ENCODE measurements around the gene SFXN1.
A peak's percentile ranks its signal among the peaks of the same experiment; 100 is the strongest.

SFXN1 gene

DNA sequence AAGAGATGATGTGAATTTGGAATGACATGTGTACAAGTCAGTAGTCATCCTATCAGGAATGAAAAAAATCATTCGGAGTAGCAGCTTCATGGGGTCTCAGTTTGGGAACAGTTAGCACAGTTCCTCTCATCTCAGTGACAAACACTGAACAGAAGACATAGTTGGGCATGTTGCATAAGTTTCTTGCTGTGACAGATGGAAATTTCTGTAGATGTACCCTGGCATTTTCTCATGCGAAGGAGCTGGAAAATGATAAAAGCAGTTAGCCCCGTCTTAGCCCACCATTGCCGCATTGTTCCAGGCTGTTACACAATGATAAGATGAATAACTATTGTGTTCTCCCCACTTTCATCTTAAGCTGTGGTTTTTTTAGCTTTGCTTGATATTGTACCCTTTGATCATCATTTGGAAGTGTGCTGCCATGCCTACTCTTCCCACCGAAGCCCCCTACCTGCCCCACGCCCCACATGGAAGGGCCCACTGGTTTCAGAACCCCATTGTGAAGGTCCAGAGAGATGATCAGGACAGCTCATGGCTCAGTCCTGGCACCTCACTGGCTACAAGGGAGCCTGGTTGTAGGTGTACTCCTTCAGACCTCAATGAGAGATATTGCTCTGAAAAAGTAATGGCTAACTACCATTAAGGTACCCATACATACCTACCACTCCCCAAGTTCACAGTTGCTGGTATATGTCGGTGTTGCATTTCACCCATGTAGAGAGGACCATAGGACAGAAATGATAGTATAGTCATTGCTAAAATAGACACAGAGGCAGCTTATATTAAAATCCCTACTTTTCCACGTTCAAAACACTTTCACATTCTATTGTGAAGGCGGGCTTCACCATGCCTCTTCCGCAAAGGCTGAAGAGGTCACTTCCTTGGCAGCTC, 38.8 kb downstream of the SFXN1 start:
- no peak overlapping the region for H3K27ac ChIP-seq
- TF ChIP-seq, protein P1, sequence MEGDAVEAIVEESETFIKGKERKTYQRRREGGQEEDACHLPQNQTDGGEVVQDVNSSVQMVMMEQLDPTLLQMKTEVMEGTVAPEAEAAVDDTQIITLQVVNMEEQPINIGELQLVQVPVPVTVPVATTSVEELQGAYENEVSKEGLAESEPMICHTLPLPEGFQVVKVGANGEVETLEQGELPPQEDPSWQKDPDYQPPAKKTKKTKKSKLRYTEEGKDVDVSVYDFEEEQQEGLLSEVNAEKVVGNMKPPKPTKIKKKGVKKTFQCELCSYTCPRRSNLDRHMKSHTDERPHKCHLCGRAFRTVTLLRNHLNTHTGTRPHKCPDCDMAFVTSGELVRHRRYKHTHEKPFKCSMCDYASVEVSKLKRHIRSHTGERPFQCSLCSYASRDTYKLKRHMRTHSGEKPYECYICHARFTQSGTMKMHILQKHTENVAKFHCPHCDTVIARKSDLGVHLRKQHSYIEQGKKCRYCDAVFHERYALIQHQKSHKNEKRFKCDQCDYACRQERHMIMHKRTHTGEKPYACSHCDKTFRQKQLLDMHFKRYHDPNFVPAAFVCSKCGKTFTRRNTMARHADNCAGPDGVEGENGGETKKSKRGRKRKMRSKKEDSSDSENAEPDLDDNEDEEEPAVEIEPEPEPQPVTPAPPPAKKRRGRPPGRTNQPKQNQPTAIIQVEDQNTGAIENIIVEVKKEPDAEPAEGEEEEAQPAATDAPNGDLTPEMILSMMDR (conservative IDR thresholded peaks at IDR 0.05; ENCODE audit: low read depth), result no peak
- DNase-seq (ENCODE audit: low spot score), result no peak
- POLR2A ChIA-PET (ENCODE audit: low non-redundant PET), result interaction anchor here (0.6 kb wide), 1 partner anchor 58 kb away, joined by 8 read pairs; no protein-coding TSS in a partner anchor
- CTCF ChIA-PET, result interaction anchor here (0.6 to 1.0 kb wide), 2 partner anchors 17 to 53 kb away, joined by 3 to 5 read pairs; no protein-coding TSS in a partner anchor

DNA sequence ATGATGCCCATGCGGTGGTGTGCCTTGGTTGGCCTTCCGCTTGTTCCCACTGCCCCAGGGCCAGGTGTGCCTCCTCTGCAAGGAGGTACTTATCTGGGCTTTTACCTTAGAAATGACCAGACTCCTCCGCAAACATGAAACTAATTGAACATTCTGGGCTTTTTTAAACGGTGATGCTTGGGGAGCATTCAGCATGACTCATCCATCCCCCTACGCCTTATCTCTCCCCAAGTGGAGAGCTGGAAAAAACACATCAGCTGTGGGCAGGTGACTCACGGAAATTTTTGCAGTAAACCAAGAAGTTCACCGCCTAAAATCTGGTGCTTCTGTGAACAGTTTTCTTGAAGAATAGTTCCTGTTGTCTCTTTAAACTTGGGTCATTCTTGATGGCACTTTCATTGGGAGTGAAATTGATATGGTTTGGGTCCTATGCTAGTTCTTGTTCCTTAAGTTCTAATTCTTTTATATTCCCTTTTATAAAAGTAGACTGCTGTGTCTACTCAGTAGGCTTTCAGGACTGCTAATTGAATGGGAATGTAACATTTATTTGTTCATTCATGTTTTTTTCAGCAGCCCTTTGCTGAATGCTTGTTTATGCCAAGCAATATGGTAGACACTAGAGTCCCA, 39.6 kb downstream of the SFXN1 start:
- TF ChIP-seq, protein P1 (conservative IDR thresholded peaks at IDR 0.05; ENCODE audit: low read depth), result no peak
- DNase-seq (ENCODE audit: low spot score), result peak; percentile 70
- ChIA-PET CTCF (no interaction called here), POLR2A (ENCODE audit: low non-redundant PET) (interaction anchor here (0.6 kb wide), 1 partner anchor 57 kb away, joined by 8 read pairs; no protein-coding TSS in a partner anchor)
- no peak overlapping the region for H3K27ac ChIP-seq

DNA sequence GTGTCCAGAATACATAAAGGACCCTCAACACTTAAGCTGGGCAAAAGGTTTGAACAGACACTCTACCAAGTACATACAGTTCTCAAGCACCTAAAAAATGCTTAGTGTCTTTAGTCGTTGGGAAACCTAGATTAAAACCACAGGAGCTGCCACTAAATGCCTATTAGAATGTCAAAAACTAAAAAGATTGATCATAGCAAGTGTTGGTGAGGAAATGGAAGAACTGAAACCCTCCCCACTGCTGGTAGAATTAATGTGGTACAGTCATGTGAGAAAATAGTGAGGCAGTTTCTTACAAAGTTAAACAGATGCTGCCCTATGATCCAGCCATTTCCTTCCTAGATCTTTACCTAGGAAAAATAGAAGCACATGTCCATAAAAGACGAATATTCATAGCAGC, 40.6 kb downstream of the SFXN1 start:
- H3K27ac ChIP-seq, result no peak overlapping the region
- no peak for DNase-seq (ENCODE audit: low spot score)
- ChIA-PET POLR2A (ENCODE audit: low non-redundant PET) (no interaction called here), CTCF (interaction anchor here (0.6 to 0.7 kb wide), 2 partner anchors 12 to 200 kb away, joined by 3 to 5 read pairs; no protein-coding TSS in a partner anchor)
- TF ChIP-seq, protein P1 (conservative IDR thresholded peaks at IDR 0.05; ENCODE audit: low read depth), result no peak

DNA sequence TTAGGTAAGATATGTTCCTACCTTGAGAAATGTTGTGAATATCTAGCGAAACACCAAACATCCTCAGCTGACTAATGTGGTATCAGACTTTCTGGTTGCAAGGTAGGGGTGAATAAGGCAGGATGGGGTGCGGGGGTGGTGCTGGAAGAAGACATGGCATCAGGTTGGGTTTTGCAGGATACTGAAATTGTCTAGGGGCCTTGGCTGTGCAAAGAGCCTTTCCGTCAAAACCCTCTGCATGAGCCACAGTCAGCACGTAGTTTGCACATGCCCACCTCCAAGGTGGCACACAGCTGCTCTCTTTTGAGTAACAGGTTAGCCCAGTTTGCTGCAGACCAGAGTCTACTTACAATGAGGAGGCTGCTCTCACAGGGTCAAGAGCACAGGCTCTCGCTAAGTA, 42.0 kb downstream of the SFXN1 start:
- TF ChIP-seq, protein P1 (conservative IDR thresholded peaks at IDR 0.05; ENCODE audit: low read depth), result no peak
- POLR2A ChIA-PET (ENCODE audit: low non-redundant PET), result no interaction called here
- DNase-seq (ENCODE audit: low spot score), result no peak
- no peak overlapping the region for H3K27ac ChIP-seq
- CTCF ChIA-PET, result interaction anchor here (1.2 kb wide), 1 partner anchor 56 kb away, joined by 5 read pairs; no protein-coding TSS in a partner anchor

DNA sequence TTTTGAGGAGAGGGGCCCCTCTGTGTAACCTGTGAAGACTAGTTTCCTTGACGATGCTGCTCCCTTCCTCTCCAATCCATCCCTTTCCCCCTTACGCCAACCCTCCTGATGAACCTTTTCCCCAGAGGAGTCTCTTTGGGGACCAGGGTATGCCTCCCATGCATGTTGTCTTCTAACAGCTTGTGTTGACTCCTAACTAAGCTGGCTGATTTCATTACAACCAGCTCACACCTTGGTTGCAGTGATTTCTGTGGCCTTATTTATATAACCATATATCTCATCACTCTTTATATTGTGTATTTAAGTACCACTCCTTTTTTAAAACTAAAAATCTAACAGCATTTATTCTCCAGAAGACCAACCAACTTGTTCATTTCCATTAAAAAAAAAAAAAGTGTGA, 42.5 kb downstream of the SFXN1 start:
- DNase-seq (ENCODE audit: low spot score), result no peak
- CTCF ChIA-PET, result interaction anchor here (1.2 kb wide), 1 partner anchor 57 kb away, joined by 5 read pairs; no protein-coding TSS in a partner anchor
- POLR2A ChIA-PET (ENCODE audit: low non-redundant PET), result interaction anchor here (0.6 kb wide), 1 partner anchor 17 kb away, joined by 3 read pairs; no protein-coding TSS in a partner anchor
- TF ChIP-seq, protein P1 (conservative IDR thresholded peaks at IDR 0.05; ENCODE audit: low read depth), result no peak
- no peak overlapping the region for H3K27ac ChIP-seq

DNA sequence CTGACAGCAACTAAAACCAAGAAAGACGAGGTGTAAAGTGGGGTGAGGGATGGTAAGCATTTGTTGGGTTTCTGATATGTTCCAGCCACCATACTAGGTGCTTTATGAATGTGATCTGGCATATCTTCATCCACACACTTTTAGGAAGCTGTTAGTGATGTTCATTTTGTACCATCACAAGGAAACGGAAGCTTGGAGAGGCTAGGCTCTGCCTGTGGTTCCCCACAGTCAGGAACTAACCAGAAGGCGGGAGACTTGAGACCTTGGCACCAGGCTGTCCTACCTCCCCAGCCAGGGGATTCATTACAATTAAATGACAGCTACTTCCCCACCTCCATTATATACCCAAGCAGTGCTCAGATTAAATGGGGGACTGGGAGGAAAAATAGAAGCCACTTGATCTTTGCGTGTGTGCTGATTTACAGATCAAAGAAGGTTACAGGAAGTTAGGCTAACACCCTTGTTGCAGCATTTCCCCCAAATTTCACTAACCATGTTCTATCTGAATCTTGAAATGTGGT, 43.0 kb downstream of the SFXN1 start:
- H3K27ac ChIP-seq, result no peak overlapping the region
- TF ChIP-seq, protein P1 (conservative IDR thresholded peaks at IDR 0.05; ENCODE audit: low read depth), result no peak
- POLR2A ChIA-PET (ENCODE audit: low non-redundant PET), result interaction anchor here (0.6 kb wide), 1 partner anchor 17 kb away, joined by 3 read pairs; no protein-coding TSS in a partner anchor
- DNase-seq (ENCODE audit: low spot score), result no peak
- CTCF ChIA-PET, result interaction anchor here (1.2 kb wide), 1 partner anchor 57 kb away, joined by 5 read pairs; no protein-coding TSS in a partner anchor

All from RWPE1 (cell line).